Lung (tissue), 12 donors: ENCODE measurements around the gene CHD9. TPM values are rescaled to one million over a fixed set of nuclear protein-coding genes. Genes with fewer than 3 reads are reported as not detected.
A peak's percentile ranks its signal among the peaks of the same experiment; 100 is the strongest.

ENCODE experiments used
- ATAC-seq: fragments of 200-7000 bp; cut with Tn5 transposase; one replicate; pipeline ENCODE4 v1.9.1; 2020; ENCODE audit warnings: moderate number of reproducible peaks; ENCODE audit not compliant: insufficient read depth, low FRiP score
- DNase-seq, 3 donors: peaks; one replicate each; pipeline ENCODE4 v3.0.0-alpha.2; 2013 to 2017
- H3K27ac ChIP-seq, 2 donors: one replicate each; pipeline ENCODE4 v1.5.1; 2013; ENCODE audit warnings: mild to moderate bottlenecking in 2 of 2, moderate library complexity in 2 of 2, control low read depth in 1 of 2, inconsistent platforms in 1 of 2, low read depth in 1 of 2, low read length in 1 of 2
- H3K27me3 ChIP-seq, 3 donors: one replicate each; pipeline ENCODE4 v1.5.1; 2013; ENCODE audit warnings: low read length in 2 of 3; ENCODE audit not compliant: control insufficient read depth in 3 of 3, insufficient read depth in 3 of 3
- H3K36me3 ChIP-seq, 4 donors: one replicate each; pipeline ENCODE4 v1.5.1; 2013; ENCODE audit warnings: low read length in 4 of 4, mild to moderate bottlenecking in 1 of 4, moderate library complexity in 1 of 4; ENCODE audit not compliant: control insufficient read depth in 4 of 4, insufficient read depth in 4 of 4
- H3K4me1 ChIP-seq, 5 donors: one replicate each; pipeline ENCODE4 v1.5.1; 2013; ENCODE audit warnings: low read length in 5 of 5, mild to moderate bottlenecking in 2 of 5, moderate library complexity in 1 of 5; ENCODE audit not compliant: control insufficient read depth in 5 of 5, insufficient read depth in 5 of 5
- H3K4me3 ChIP-seq: one replicate; pipeline ENCODE4 v1.5.1; 2013; ENCODE audit warnings: mild to moderate bottlenecking, control low read depth, moderate library complexity
- H3K9ac ChIP-seq, 2 donors: one replicate each; pipeline ENCODE4 v1.5.1; 2013; ENCODE audit warnings: low read length in 2 of 2, control low read depth in 1 of 2; ENCODE audit not compliant: insufficient read depth in 1 of 2
- H3K9me3 ChIP-seq, 4 donors: one replicate each; pipeline ENCODE4 v1.5.1; 2013; ENCODE audit warnings: low read length in 3 of 4, mild to moderate bottlenecking in 1 of 4, moderate library complexity in 1 of 4; ENCODE audit not compliant: control insufficient read depth in 4 of 4, insufficient read depth in 3 of 4
- CTCF ChIP-seq: IDR thresholded peaks from 2 replicates; pipeline ENCODE4 v1.5.1; 2012; ENCODE audit warnings: mild to moderate bottlenecking; ENCODE audit errors: control extremely low read depth, extremely low read depth
- WGBS, 2 donors: extraction: QIAGEN DNeasy Blood & Tissue Kit; methylation state at CpG; one replicate each; pipeline ENCODE4 v1.1.7; 2013; 5-methylcytosine and 5-hydroxymethylcytosine counted together
- polyA plus RNA-seq, 2 donors: library from polyadenylated mRNA; stranded (reverse); fragments of 200-250 nt; gene quantifications; one replicate each; pipeline ENCODE4 v1.2.1, GENCODE V29; 2013
- total RNA-seq, 2 donors: library from RNA; depleted of rRNA in 1 of 2; stranded (reverse); fragments of >200 nt in 1 of 2; gene quantifications; one replicate each; pipeline ENCODE4 v1.2.1, GENCODE V29; 2014 to 2021
- donor health status: control.
- donor health status: control.
- donor health status: Bipolar disorder and iron deficiency.
- donor health status: healthy.
- donor health status: DM: yes; HTN: yes; CAD: no.

CHD9 gene
- total and polyA plus RNA-seq, 4 donors = 12.7 to 138 (median 39.4) TPM

DNA sequence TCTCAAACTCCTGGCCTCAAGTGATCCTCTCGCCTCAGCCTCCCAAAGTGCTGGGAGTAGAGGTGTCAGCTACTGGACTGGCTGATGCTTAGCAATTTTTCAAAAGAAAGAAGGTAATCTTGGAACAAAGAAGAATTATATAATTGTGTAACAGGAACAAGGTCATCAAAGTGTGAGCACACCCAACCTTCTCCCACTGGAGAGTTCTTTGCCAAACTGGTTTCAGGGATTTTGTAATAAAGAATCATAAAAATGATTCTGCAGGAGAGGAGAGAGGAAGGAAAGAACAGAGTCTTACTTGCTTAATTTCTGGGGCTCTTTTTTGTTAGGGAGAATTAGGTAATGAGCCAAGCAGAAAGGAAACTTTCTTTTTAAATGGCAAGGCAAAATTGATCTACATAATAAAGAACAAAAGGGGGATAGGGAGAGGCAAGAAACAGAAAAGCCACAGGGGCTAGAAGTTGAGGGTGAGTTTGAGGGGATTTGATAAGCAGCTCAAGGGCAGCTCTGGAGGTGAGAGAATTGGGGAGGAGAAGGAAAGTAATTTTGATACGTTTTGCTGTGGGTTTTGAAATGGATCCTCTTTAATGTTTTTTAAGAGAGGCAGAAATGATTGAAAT, 23.4 kb upstream of the CHD9 start:
- no peak overlapping the region for H3K27ac ChIP-seq
- H3K27me3 ChIP-seq = no peaks in the 10 kb centered on the region
- no peak for TF ChIP-seq CTCF
- peak in 1 of 3 donors; percentile 23 for DNase-seq
- peaks cover 0 to 4% (median 0%) of the 10 kb centered on the region in 4 donors for H3K9me3 ChIP-seq
- ATAC-seq = no peak
- 59 to 65% methylated on average over 2 of the region's 2 CpGs for WGBS, 2 donors
- H3K9ac ChIP-seq = no peak overlapping the region
- H3K36me3 ChIP-seq = no peaks in the 10 kb centered on the region
- H3K4me1 ChIP-seq = no peaks in the 10 kb centered on the region
- no peak overlapping the region for H3K4me3 ChIP-seq

DNA sequence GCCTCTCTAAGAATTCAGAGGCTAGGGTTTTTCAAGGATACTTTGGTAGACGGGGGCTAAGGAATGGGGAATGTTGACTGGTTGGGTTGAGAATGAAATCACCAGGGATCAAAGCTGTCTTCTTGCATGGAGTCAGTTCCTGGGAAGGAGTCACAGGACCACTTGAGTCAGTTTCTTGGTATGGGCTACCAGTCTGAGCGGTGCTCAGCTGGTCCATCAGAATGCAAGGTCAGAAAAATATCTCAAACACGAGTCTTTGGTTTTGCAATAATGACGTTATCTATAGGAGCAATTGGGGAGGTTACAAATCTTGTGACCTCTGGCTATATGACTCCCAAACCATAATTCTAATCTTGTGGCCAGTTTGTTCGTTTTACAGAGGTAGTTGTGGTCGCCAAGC, 20.5 kb upstream of the CHD9 start:
- Histone ChIP-seq H3K4me1 (no peaks in the 10 kb centered on the region), H3K27ac (no peak overlapping the region), H3K36me3 (no peaks in the 10 kb centered on the region), H3K27me3 (no peaks in the 10 kb centered on the region), H3K9me3 (peaks cover 0 to 4% (median 0%) of the 10 kb centered on the region in 4 donors), H3K9ac (no peak overlapping the region), H3K4me3 (no peak overlapping the region)
- DNase-seq (no peak), ATAC-seq (no peak)
- WGBS, 2 donors = 80 to 91% methylated on average over 6 of the region's 6 CpGs
- no peak for TF ChIP-seq CTCF

- DNase-seq (no peak), ATAC-seq (no peak)
- no peak overlapping the region for H3K27ac ChIP-seq
- H3K27me3 ChIP-seq = no peaks in the 10 kb centered on the region
- TF ChIP-seq CTCF = no peak
- no peak overlapping the region for H3K9ac ChIP-seq
- H3K9me3 ChIP-seq = peaks cover 0 to 4% (median 0%) of the 10 kb centered on the region in 4 donors
- no peak overlapping the region for H3K4me3 ChIP-seq
- 85 to 92% methylated on average over 3 of the region's 3 CpGs for WGBS, 2 donors
- no peaks in the 10 kb centered on the region for H3K36me3 ChIP-seq
- no peaks in the 10 kb centered on the region for H3K4me1 ChIP-seq
Observed at GRCh38 chr16:53035176-53035942, 19.4 kb upstream of the CHD9 start.
